PC-9 (cell line): ENCODE results near the gene USP13. TPM values are rescaled to one million over a fixed set of nuclear protein-coding genes. Genes with fewer than 3 reads are reported as not detected.

Source experiments
- BruUV-seq: library from RNA; stranded (reverse); fragments of 400-500 nt; replicated peaks from 2 replicates; lab custom pipeline; 2021; lab: Mats Ljungman, UMichigan
- CTCF ChIA-PET: fragments of 300-600 bp; sonication (Branson Sonifier 250); formaldehyde crosslinking; loops from one replicate; lab custom pipeline; 2022; ENCODE audit warnings: antibody characterized with exemption; lab: Charles Lee
- POLR2A ChIA-PET: fragments of 300-600 bp; sonication (Branson Sonifier 250); formaldehyde crosslinking; loops from one replicate; lab custom pipeline; 2022; ENCODE audit warnings: antibody characterized with exemption; ENCODE audit not compliant: unreplicated experiment; lab: Charles Lee
- DNase-seq, 2 experiments: peaks; one replicate each; pipeline versions ENCODE4 v3.0.0 to v3.0.0-alpha.2; 2015 to 2022; ENCODE audit warnings: mixed read lengths in 1 of 2
- H2AFZ ChIP-seq: fragments of 200-600 bp; sonication (generic); 2 replicates; pipeline ENCODE4 v1.8.1; 2017; ENCODE audit warnings: antibody characterized with exemption
- H3F3A ChIP-seq: fragments of 200-600 bp; sonication (generic); 2 replicates; pipeline ENCODE4 v1.8.1; 2017; ENCODE audit warnings: antibody characterized with exemption, mild to moderate bottlenecking, low read depth; ENCODE audit not compliant: insufficient read depth
- H3K27ac ChIP-seq: fragments of 200-600 bp; sonication (generic); 2 replicates; pipeline ENCODE4 v1.6.1; 2016; ENCODE audit warnings: mixed run types
- H3K27me3 ChIP-seq: fragments of 200-600 bp; sonication (generic); 2 replicates; pipeline ENCODE4 v1.6.1; 2016; ENCODE audit warnings: low read depth, mixed run types; ENCODE audit not compliant: insufficient read depth
- H3K36me3 ChIP-seq: fragments of 200-600 bp; sonication (generic); 2 replicates; pipeline ENCODE4 v1.6.1; 2016; ENCODE audit warnings: low read depth, mixed run types
- H3K4me1 ChIP-seq: fragments of 200-600 bp; sonication (generic); replicated peaks from 2 replicates; pipeline ENCODE4 v1.6.1; 2016; ENCODE audit warnings: mixed run types; ENCODE audit not compliant: insufficient read depth
- H3K4me2 ChIP-seq: fragments of 200-600 bp; sonication (generic); 2 replicates; pipeline ENCODE4 v1.6.1; 2017; ENCODE audit warnings: mixed run types
- H3K4me3 ChIP-seq: fragments of 200-600 bp; sonication (generic); 2 replicates; pipeline ENCODE4 v1.6.1; 2016; ENCODE audit warnings: mixed run types
- H3K79me2 ChIP-seq: fragments of 200-600 bp; sonication (generic); 2 replicates; pipeline ENCODE4 v1.6.1; 2017; ENCODE audit warnings: low read depth, mixed run types
- H3K9me2 ChIP-seq: fragments of 200-600 bp; sonication (generic); 2 replicates; pipeline ENCODE4 v1.8.1; 2017; ENCODE audit warnings: mild to moderate bottlenecking; ENCODE audit not compliant: insufficient read depth
- H3K9me3 ChIP-seq: fragments of 200-600 bp; sonication (generic); 2 replicates; pipeline ENCODE4 v1.8.1; 2016; ENCODE audit warnings: low read depth; ENCODE audit not compliant: insufficient read depth
- H4K20me1 ChIP-seq: fragments of 200-600 bp; sonication (generic); 2 replicates; pipeline ENCODE4 v1.8.1; 2017; ENCODE audit not compliant: insufficient read depth
- CTCF ChIP-seq: fragments of 200-600 bp; sonication (generic); conservative IDR thresholded peaks from 2 replicates; pipeline ENCODE4 v1.6.1; 2017; ENCODE audit warnings: mixed run types, antibody characterized with exemption, mild to moderate bottlenecking, moderate library complexity
- EZH2 ChIP-seq: fragments of 200-600 bp; sonication (generic); IDR thresholded peaks from 2 replicates; pipeline ENCODE4 v1.8.0; 2017; ENCODE audit warnings: antibody characterized with exemption, low read depth
- intact Hi-C: fragments of 100-400 bp; cut with micrococcal nuclease; formaldehyde crosslinking; loops from one replicate; pipeline ENCODE4 v1.10.0; 2022; ENCODE audit not compliant: unreplicated experiment
- total RNA-seq: library from RNA; stranded (reverse); gene quantifications from 2 replicates; pipeline ENCODE4 v1.2.3, GENCODE V29; 2021

USP13 gene
- total RNA-seq, 1 experiment from 2014 or later = 24.7 TPM

DNA sequence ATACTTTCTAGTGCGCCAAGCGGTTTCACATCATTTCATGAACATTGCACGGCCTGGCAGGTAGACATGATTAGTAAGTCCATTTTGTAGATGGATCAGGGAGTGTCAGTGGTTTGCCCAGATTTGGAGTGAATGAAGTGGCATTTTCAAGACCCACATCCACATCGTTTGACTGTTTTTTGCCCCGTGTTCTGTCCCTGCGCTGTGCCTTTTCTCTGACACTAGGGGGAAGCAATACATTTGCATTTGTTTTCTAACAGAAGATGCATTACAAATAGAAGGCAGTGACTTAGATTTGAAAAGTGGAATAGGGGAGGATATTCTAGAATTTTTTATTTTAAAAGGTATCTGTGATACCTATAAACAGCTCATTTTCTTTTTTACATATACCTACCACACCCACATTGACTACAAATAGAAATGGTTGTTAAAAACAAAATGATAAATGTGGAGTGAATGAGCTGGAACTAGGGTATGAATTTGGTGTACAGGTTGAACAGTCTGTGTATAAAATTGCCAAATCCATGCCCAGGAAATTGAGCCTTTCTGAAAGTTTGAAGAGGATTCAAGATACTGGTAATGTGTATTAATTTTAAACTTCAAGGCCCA lies 98.0 kb downstream of the USP13 start:
- ChIA-PET POLR2A (no interaction called here), CTCF (interaction anchor here (0.6 to 1.0 kb wide), 2 partner anchors 97 to 101 kb away, joined by 3 read pairs; no protein-coding TSS in a partner anchor)
- Histone ChIP-seq H3K4me3 (no peak overlapping the region), H3K36me3 (no peaks in the 10 kb centered on the region), H3K4me2 (no peak overlapping the region), H2AFZ (no peak overlapping the region), H3K9me3 (no peaks in the 10 kb centered on the region), H3K79me2 (no peaks in the 10 kb centered on the region), H3K27ac (no peak overlapping the region), H3K27me3 (no peaks in the 10 kb centered on the region), H4K20me1 (no peaks in the 10 kb centered on the region), H3F3A (no peaks in the 10 kb centered on the region), H3K9me2 (no peaks in the 10 kb centered on the region), H3K4me1 (no peaks in the 10 kb centered on the region)
- no TSS peak for BruUV-seq
- intact Hi-C loops = no loop called here
- DNase-seq = no peak
- TF ChIP-seq EZH2 (no peak), CTCF (peak; percentile 66)

DNA sequence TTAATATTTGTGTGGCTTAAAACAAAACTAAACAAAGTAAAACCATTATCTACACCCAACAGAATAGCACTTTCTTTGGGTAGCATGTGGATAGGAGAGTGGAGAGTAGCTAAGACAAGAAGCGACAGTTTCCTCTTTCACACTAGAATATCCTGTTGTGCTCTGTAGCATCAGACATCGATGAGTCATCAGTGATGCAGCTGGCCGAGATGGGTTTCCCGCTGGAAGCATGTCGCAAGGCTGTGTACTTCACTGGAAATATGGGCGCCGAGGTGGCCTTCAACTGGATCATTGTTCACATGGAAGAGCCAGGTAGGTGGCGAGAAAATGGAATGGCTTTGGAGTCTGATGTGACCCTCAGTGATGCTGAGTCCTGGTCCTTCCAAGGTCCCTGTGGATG lies 108.1 kb downstream of the USP13 start:
- H3K4me1 ChIP-seq = no peaks in the 10 kb centered on the region
- H3K36me3 ChIP-seq = no peaks in the 10 kb centered on the region
- no peaks in the 10 kb centered on the region for H3K9me2 ChIP-seq
- TF ChIP-seq CTCF = no peak
- no peak for TF ChIP-seq EZH2
- peak in 1 of 2 experiments; percentile 43 for DNase-seq
- H3K79me2 ChIP-seq = no peaks in the 10 kb centered on the region
- H3K27me3 ChIP-seq = no peaks in the 10 kb centered on the region
- H3K4me3 ChIP-seq = no peak overlapping the region
- CTCF ChIA-PET = interaction anchor here (0.8 kb wide), 1 partner anchor 835 kb away, joined by 4 read pairs; no protein-coding TSS in a partner anchor
- no TSS peak for BruUV-seq
- POLR2A ChIA-PET = no interaction called here
- no peak overlapping the region for H3K4me2 ChIP-seq
- H3K27ac ChIP-seq = no peak overlapping the region
- no peaks in the 10 kb centered on the region for H3K9me3 ChIP-seq
- no peaks in the 10 kb centered on the region for H3F3A ChIP-seq
- intact Hi-C loops = no loop called here
- H4K20me1 ChIP-seq = no peaks in the 10 kb centered on the region
- no peak overlapping the region for H2AFZ ChIP-seq

- H3K36me3 ChIP-seq = 0 out of 2 replicates have a peak, but pooled peaks cover 3% of the 10 kb centered on the region
- POLR2A ChIA-PET = no interaction called here
- H3K27me3 ChIP-seq = no peaks in the 10 kb centered on the region
- no peak overlapping the region for H3K27ac ChIP-seq
- no peak overlapping the region for H3K4me2 ChIP-seq
- H3K9me2 ChIP-seq = no peaks in the 10 kb centered on the region
- no TSS peak for BruUV-seq
- TF ChIP-seq EZH2 = no peak
- TF ChIP-seq CTCF = no peak
- H2AFZ ChIP-seq = no peak overlapping the region
- CTCF ChIA-PET = no interaction called here
- no peak for DNase-seq
- H3K4me1 ChIP-seq = no peaks in the 10 kb centered on the region
- H3K79me2 ChIP-seq = no peaks in the 10 kb centered on the region
- no peaks in the 10 kb centered on the region for H4K20me1 ChIP-seq
- intact Hi-C loops = loop anchor here (5.0 kb wide), 1 partner anchor 113 kb away; the partner anchor contains the start of gene USP13
- H3F3A ChIP-seq = no peaks in the 10 kb centered on the region
- H3K4me3 ChIP-seq = no peak overlapping the region
- no peaks in the 10 kb centered on the region for H3K9me3 ChIP-seq
Observed at GRCh38 chr3:179765396-179765795, 112.6 kb downstream of the USP13 start.
